ENCODE results near the gene MAN1A2.
"Not testable (repeated sequence)": the region's sequence is repeated elsewhere in the genome, so short reads cannot be mapped to it uniquely, and the experiment has no call there.

The MAN1A2 gene

DNA sequence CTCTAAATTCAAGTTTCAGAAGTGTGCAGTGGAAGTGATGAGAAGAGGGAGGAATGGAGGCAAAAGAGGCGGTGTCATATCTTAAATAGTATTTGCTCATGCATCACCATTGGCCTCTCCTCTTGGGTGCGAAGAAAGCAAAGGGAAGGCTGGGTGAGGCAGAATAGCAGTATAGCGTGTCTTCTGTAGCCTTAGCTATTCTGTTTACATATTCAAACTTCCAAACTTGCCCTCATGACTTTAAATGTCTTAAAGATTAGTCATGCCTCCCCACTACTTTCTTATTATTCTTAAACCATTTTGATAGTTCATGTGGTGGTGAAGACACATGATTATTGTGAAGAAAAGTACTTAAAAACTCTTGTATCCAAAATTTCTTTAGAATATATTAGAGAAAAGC, 134.0 kb downstream of the MAN1A2 start:
- DNase-seq: no peak

DNA sequence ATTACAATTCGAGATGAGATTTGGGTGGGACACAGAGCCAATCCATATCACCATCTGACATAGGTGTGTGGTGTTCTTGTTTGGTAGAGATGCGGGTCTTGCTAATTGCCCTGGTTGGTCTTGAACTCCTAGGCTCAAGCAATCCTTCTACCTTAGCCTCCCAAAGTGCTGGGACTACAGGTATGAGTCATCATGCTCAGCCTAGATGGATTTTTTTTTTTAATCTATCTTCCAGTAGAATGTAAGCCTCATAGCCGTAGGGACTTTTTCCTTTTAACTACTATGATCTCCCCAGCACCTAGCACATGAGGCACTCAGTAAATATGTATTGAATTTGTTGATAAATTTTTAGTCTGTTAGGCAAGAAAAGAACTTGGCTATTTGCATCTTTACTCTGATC, 144.0 kb downstream of the MAN1A2 start:
- DNase-seq: no peak

GRCh38 chr1:117512728-117513321, 145.6 kb downstream of the MAN1A2 start:
- peak; percentile 42 for DNase-seq

- DNase-seq: no peak
These were observed 155.9 kb downstream of the MAN1A2 start for GRCh38 chr1:117523111-117523510.

DNA sequence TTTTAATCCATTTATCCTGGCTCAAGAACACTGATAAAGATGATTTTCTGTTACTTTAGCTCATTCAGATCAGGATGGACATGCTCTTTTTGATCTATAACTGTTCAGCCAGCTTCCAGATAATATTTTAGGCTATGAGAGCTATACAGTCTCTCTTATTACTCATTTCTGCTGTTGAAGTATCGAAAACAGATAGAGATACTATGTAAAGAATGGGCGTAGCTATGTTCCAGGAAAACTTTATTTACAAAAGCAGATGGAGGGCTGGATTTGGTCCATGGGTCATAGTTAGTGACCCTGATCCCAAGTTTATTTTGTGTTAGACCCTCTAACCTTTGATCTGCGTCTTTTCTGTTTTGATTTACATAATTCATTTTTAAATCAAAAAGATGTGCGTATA, 159.8 kb downstream of the MAN1A2 start:
- DNase-seq: no peak

DNA sequence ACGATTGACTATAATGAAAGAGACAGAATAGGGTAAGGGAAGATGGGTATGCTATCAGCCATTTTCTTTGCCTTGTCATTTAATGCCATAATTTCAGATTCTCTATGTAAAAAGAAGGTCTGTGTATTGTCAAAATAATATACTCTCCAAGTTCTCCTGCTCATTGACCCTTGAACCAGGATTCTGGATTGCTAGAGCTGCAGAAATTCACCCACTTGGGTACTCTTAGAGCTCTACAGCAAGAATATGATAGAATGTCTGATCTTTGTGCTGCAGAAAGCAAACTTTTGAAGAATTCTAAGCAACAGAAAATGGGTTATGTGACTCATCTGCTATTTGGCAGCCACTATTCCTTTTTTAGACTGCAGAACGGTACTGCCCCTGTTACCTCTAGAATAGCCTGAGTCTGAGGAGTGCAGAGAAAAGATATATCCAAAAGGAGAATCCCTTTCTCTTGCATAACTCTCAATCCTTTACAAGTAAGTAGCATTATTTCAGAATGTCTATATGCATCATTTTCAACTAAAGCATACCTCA, 160.4 kb downstream of the MAN1A2 start:
- no peak for DNase-seq

- no peak for DNase-seq
These were observed 162.4 kb downstream of the MAN1A2 start for GRCh38 chr1:117529683-117530082.

DNA sequence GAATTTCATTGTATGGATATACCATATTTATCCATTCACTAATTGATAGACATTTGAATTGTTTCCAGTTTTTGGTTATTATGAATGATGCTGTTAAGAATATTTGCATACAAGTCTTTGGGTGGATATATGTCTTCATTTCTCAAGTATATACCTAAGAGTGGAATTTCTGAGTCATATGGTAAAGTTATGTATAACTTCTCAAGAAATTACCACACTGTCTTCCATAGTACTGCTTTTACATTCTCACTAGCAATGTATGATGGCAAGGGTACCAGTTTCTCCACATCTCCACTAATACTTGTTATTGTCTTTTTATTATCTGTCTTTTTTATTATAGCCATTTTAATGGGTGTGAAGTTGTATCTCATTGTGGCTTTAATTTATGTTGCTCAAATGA, 164.0 kb downstream of the MAN1A2 start:
- DNase-seq: no peak

DNA sequence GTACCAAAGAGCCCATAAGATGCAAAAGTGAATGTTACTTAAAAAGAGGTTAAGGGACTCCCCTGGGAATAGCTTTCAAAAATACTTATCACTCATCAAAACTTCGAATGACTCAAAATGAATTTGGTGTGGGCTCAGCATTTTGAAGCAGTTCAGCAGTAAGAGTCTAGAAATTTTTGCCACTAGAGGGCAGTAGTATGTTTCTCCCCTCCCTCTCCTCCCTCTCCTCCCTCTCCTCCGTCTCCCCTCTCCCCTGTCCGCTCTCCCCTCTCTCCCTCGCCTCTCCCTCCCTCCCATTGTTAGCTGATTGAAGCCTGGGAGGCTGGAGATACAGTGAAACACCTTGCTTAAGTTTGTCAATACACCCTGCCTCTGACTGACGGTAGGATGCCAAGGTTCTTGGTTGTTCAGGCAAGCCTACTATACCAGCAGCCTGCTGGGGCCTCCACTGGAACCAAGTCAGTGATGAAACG, 167.8 kb downstream of the MAN1A2 start:
- DNase-seq: peak; percentile 74

GRCh38 chr1:117535821-117536220, 168.6 kb downstream of the MAN1A2 start:
- DNase-seq: no peak

GRCh38 chr1:117537291-117537920, 170.2 kb downstream of the MAN1A2 start:
- DNase-seq: no peak

DNA sequence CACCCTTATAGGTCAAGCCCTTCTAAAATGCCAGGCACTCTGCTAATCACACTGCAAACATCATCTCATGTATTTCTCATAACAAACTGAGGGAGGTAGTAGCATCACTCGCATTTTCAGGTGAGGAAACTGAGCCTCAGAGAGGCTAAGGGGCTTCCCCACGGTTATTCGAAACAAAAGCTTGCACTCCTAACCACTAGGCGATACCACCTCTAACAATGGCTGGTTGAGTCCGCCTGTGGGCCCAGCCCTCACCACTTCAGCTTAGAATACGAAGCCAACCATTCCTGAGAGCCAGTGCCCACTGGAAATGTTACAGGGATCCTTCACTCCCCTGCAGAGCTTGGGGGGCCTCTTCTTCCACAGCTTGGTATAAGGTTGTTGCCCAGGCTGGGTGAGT, 173.3 kb downstream of the MAN1A2 start:
- no peak for DNase-seq

DNA sequence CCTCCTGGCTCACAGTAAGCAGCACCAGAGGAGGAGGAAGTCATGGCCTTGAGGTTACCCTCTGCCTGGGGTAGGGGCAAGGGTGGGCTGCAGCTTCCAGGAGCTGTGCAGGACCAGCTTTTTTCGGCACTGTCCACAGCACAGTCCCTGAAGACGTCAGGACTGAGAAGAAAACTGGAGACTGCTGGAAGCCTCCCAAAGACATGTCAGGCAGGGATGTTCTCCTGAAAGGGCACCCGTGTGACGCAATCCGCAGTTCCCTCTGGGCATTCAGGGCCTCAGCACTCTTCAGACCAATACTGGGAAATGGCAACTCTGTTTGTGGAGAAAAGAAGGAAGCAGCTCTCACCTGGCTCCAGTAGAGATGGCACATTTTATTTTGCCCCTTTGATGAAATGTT, 173.8 kb downstream of the MAN1A2 start:
- DNase-seq: no peak

GRCh38 chr1:117541585-117541984, 174.3 kb downstream of the MAN1A2 start:
- no peak for DNase-seq

GRCh38 chr1:117544509-117545109, 177.4 kb downstream of the MAN1A2 start:
- no peak for DNase-seq

DNA sequence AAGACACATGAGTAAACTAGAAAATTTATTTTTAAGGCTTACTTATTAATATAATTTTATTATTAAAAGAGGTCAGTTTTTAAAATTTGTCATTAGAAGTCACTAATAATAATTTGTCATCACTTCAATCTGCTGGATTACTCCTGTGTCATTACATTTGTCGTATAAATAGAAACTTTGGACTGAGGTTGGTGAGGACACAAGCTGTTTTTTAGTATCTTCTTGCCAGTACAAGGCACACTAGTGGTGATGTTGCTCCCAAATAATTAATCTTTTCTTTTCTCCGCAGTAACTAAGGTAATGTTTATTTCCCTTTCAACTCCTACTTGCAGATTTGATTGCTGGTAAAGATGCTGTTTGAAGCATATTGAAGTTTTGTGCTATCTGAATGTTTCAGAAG, 179.2 kb downstream of the MAN1A2 start:
- no peak for DNase-seq

DNA sequence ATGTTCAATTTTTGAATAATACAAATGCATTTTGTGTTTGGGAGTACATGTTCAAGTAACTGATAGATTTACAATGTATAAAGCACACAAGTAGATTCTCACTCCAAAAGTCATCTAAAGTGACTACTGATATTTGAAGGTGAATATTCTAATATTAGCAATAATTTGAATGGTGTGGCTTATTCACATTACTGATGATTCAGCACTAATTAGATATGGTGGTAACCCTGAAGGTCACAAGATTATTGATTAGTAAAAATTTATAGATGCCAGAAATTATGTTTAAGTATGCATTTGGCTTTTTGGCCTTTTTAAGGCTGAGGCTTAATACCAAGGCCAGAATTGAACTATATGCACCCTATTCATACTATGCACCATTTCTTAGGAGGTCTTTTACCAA, 186.2 kb downstream of the MAN1A2 start:
- DNase-seq: no peak

DNA sequence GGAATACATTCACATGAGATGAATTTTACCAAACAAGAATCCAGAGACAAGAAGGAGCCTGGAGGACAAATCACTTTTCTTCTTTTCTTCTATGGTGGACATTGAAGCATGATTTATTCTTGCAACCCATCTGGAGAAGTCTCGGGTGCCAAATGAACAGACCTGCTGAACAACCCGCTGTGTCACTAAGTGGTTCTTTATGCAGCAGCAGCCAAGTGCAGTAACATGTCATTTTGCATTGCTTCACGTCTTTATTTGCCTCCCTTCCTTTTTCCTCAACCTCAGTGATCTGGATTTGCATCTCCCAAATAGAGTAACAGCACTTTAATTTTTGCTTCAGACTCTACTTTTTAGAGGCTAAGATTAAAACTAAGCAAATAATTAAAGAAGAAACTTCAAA, 188.6 kb downstream of the MAN1A2 start:
- DNase-seq: no peak

- no peak for DNase-seq
These were observed 189.1 kb downstream of the MAN1A2 start for GRCh38 chr1:117556341-117556740.

- DNase-seq: no peak
These were observed 189.7 kb downstream of the MAN1A2 start for GRCh38 chr1:117556976-117557375.

- not testable (repeated sequence) for DNase-seq
These were observed 191.2 kb downstream of the MAN1A2 start for GRCh38 chr1:117558451-117558850.

DNA sequence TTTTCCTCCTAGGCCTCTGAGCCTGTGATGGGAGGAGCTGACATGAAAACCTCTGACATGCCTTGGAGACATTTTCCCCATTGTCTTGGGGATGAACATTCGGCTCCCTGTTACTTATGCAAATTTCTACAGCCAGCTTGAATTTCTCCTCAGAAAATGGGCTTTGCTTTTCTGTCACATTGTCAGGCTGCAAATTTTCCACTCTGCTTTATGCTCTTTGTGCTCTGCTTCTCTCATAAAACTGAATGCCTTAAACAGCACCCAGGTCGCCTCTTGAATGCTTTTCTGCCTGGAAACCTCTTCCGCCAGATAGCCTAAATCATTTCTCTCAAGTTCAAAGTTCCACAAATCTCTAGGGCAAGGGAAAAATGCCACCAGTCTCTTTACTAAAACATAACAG, 191.9 kb downstream of the MAN1A2 start:
- DNase-seq: no peak

DNA sequence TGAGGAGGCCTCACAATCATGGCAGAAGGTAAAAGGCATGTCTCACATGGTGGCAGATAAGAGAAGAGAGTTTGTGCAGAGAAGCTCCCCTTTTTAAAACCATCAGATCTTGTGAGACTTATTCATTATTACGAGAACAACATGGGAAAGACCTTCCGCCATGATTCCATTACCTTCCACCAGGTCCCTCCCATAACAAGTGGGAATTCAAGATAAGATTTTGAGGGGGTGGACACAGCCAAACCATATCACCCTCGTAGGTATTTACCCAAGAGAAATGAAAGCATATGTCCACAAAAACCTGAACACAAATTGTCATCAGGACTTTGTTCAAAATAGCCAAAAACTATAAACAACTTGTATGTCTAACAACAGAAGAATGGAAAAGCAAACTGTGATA, 192.7 kb downstream of the MAN1A2 start:
- DNase-seq: no peak

DNA sequence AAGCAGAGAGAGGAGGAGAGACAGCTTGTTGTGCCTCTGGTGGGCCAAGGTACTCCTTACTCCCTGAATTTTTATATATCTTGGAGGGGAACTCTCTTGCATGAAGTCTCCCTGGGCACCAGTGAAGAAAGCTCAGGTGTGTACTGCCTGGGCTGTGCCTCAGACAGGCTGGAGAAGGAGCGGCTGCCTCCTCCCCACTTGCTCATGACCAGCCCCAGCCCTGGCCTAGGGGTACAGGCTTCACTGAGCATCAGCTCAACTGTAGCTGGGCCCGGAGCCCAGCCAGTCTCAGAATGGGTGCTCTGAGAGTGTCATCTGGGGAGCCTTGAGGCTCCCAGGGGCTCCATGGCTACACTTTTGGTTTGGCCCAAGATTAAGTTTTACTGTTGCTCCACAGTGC, 193.8 kb downstream of the MAN1A2 start:
- no peak for DNase-seq

Measured in hematopoietic multipotent progenitor cell treated with erythropoietin and hydrocortisone succinate and interleukin-3 and kit ligand, for 8 days (in vitro differentiated cells).